Neuronal stem cell (in vitro differentiated cells): ENCODE results near the gene MYOC.
"Not testable (repeated sequence)": the region's sequence is repeated elsewhere in the genome, so short reads cannot be mapped to it uniquely, and the experiment has no call there.

Experiments used
- DNase-seq: peaks from one replicate; pipeline ENCODE4 v3.0.0-alpha.2; 2013; ENCODE audit warnings: low spot score
- H2AFZ ChIP-seq: one replicate; pipeline ENCODE4 v1.6.1; 2013; ENCODE audit warnings: mild to moderate bottlenecking, low read length, inconsistent platforms
- H2AK5ac ChIP-seq: 2 replicates; pipeline ENCODE4 v1.6.1; 2013; ENCODE audit warnings: low read depth, mild to moderate bottlenecking, inconsistent platforms, low read length, moderate library complexity, mixed read lengths
- H2BK120ac ChIP-seq: 2 replicates; pipeline ENCODE4 v1.6.1; 2013; ENCODE audit warnings: low read depth, mild to moderate bottlenecking, inconsistent platforms, low read length, moderate library complexity, mixed read lengths
- H2BK12ac ChIP-seq: one replicate; pipeline ENCODE4 v1.6.1; 2013; ENCODE audit warnings: low read length, inconsistent platforms
- H2BK15ac ChIP-seq: 2 replicates; pipeline ENCODE4 v1.6.1; 2013; ENCODE audit warnings: mild to moderate bottlenecking, low read length, inconsistent platforms, mixed read lengths
- H2BK5ac ChIP-seq: one replicate; pipeline ENCODE4 v1.6.1; 2013; ENCODE audit warnings: inconsistent platforms, mild to moderate bottlenecking, low read length, moderate library complexity
- H3K14ac ChIP-seq: one replicate; pipeline ENCODE4 v1.6.1; 2013; ENCODE audit warnings: low read length, inconsistent platforms
- H3K18ac ChIP-seq: 2 replicates; pipeline ENCODE4 v1.6.1; 2013; ENCODE audit warnings: low read length, inconsistent platforms
- H3K23ac ChIP-seq: 2 replicates; pipeline ENCODE4 v1.6.1; 2013; ENCODE audit warnings: low read depth, mild to moderate bottlenecking, mixed read lengths, low read length, inconsistent platforms; ENCODE audit not compliant: poor library complexity
- H3K27ac ChIP-seq: replicated peaks from 3 replicates; pipeline ENCODE4 v1.5.1; 2013; ENCODE audit warnings: low read length, inconsistent platforms
- H3K27me3 ChIP-seq, 3 experiments: 2 replicates each; pipeline ENCODE4 v1.6.1; 2013; ENCODE audit warnings: low read length in 3 of 3, mild to moderate bottlenecking in 2 of 3, inconsistent platforms in 1 of 3, low read depth in 1 of 3, mixed read lengths in 1 of 3, moderate library complexity in 1 of 3; ENCODE audit not compliant: control insufficient read depth in 3 of 3, insufficient read depth in 3 of 3
- H3K36me3 ChIP-seq, 2 donors: replicated peaks in 1 of 2; 2 replicates each; pipeline ENCODE4 v1.6.1; 2013; ENCODE audit warnings: low read length in 2 of 2; ENCODE audit not compliant: control insufficient read depth in 2 of 2, insufficient read depth in 2 of 2
- H3K4ac ChIP-seq: 2 replicates; pipeline ENCODE4 v1.6.1; 2013; ENCODE audit warnings: inconsistent platforms, mild to moderate bottlenecking, low read length, moderate library complexity
- H3K4me1 ChIP-seq, 2 donors: 1 replicate in 1 of 2; 2 replicates in 1 of 2; pipeline ENCODE4 v1.6.1; 2013; ENCODE audit warnings: low read length in 2 of 2, low read depth in 1 of 2; ENCODE audit not compliant: control insufficient read depth in 2 of 2, insufficient read depth in 1 of 2
- H3K4me2 ChIP-seq: one replicate; pipeline ENCODE4 v1.6.1; 2013; ENCODE audit warnings: mild to moderate bottlenecking, low read length, inconsistent platforms; ENCODE audit not compliant: insufficient read depth, poor library complexity, severe bottlenecking
- H3K4me3 ChIP-seq, 2 donors: 2 replicates each; pipeline ENCODE4 v1.5.1; 2013; ENCODE audit warnings: low read length in 2 of 2, mild to moderate bottlenecking in 2 of 2, inconsistent platforms in 1 of 2, moderate library complexity in 1 of 2
- H3K79me1 ChIP-seq: one replicate; pipeline ENCODE4 v1.6.1; 2013; ENCODE audit warnings: low read depth, mild to moderate bottlenecking, inconsistent platforms, low read length, moderate library complexity
- H3K9ac ChIP-seq: one replicate; pipeline ENCODE4 v1.6.1; 2013; ENCODE audit warnings: mild to moderate bottlenecking, low read depth, low read length, inconsistent platforms; ENCODE audit not compliant: poor library complexity
- H3K9me3 ChIP-seq, 2 donors: replicated peaks in 1 of 2; 2 replicates each; pipeline versions ENCODE3 to v1.6.1; 2013; ENCODE audit warnings: low read length in 2 of 2, mild to moderate bottlenecking in 2 of 2, inconsistent platforms in 1 of 2, low read depth in 1 of 2, mixed read lengths in 1 of 2, moderate library complexity in 1 of 2; ENCODE audit not compliant: control insufficient read depth in 2 of 2, insufficient read depth in 1 of 2
- H4K8ac ChIP-seq: one replicate; pipeline ENCODE4 v1.6.1; 2013; ENCODE audit warnings: low read depth, mild to moderate bottlenecking, inconsistent platforms, low read length, moderate library complexity
- H4K91ac ChIP-seq: one replicate; pipeline ENCODE4 v1.6.1; 2013; ENCODE audit warnings: low read length, low read depth, mild to moderate bottlenecking, inconsistent platforms; ENCODE audit not compliant: poor library complexity
- WGBS, 2 donors: extraction: QIAGEN DNeasy Blood & Tissue Kit; methylation state at CpG; one replicate each; pipeline ENCODE4 v1.1.7; 2013; ENCODE audit warnings: missing lambda C conversion rate in 2 of 2, mixed read lengths in 1 of 2; ENCODE audit not compliant: insufficient read length in 2 of 2, insufficient replicate concordance in 1 of 2; ENCODE audit errors: extremely low coverage in 2 of 2; 5-methylcytosine and 5-hydroxymethylcytosine counted together

MYOC gene

GRCh38 chr1:171615122-171615906, 37.2 kb downstream of the MYOC start:
- DNase-seq, H3K9ac ChIP-seq, H3K9me3 ChIP-seq: not testable (repeated sequence)

DNA sequence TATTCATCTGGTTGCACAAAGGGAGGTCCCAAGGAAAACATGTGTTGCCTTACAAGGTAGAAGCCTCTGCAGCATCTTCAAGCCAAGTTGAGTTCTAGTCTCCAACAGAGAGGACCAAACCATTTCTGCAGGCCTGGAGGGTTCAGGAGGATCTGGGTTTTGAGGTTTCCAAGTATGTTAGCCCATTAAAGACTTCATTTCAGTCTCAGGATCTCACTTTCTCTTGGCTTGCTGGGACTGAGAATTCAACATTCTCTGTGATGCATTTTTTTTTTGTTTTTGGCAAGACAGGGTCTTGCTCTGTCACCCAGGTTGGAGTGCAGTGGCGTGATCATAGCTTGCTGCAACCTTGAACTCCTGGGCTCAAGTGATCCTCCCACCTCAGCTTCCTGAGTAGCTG, 39.2 kb downstream of the MYOC start:
- Histone ChIP-seq H4K91ac (no peak overlapping the region), H4K8ac (no peak overlapping the region), H3K27me3 (no peaks in the 10 kb centered on the region), H3K4me3 (no peak overlapping the region), H3K9ac (no peak overlapping the region), H3K27ac (no peak overlapping the region), H3K23ac (no peak overlapping the region), H2BK120ac (no peak overlapping the region), H2BK5ac (no peak overlapping the region), H2AK5ac (no peak overlapping the region), H3K79me1 (no peaks in the 10 kb centered on the region), H3K4me2 (no peak overlapping the region), H3K36me3 (no peaks in the 10 kb centered on the region), H2BK15ac (no peak overlapping the region), H3K14ac (no peak overlapping the region), H3K9me3 (no peaks in the 10 kb centered on the region), H2AFZ (no peak overlapping the region), H3K18ac (no peak overlapping the region), H3K4ac (no peak overlapping the region), H2BK12ac (no peak overlapping the region), H3K4me1 (no peaks in the 10 kb centered on the region)
- DNase-seq, result no peak
- WGBS, 2 donors, result no CpG with 5 or more reads among the region's 1 CpG

More at GRCh38 chr1:171615122-171615906, 37.2 kb downstream of the MYOC start:
- not testable (repeated sequence) for H2AK5ac ChIP-seq, H2BK12ac ChIP-seq, H4K91ac ChIP-seq, H3K4ac ChIP-seq, H3K4me3 ChIP-seq, H2AFZ ChIP-seq, H2BK5ac ChIP-seq, H3K4me2 ChIP-seq, H3K18ac ChIP-seq, H2BK15ac ChIP-seq, H3K27ac ChIP-seq, H3K23ac ChIP-seq, H3K79me1 ChIP-seq, H2BK120ac ChIP-seq, H4K8ac ChIP-seq, H3K14ac ChIP-seq, H3K4me1 ChIP-seq, H3K27me3 ChIP-seq, H3K36me3 ChIP-seq
- no CpG with 5 or more reads among the region's 14 CpGs for WGBS, 2 donors

DNA sequence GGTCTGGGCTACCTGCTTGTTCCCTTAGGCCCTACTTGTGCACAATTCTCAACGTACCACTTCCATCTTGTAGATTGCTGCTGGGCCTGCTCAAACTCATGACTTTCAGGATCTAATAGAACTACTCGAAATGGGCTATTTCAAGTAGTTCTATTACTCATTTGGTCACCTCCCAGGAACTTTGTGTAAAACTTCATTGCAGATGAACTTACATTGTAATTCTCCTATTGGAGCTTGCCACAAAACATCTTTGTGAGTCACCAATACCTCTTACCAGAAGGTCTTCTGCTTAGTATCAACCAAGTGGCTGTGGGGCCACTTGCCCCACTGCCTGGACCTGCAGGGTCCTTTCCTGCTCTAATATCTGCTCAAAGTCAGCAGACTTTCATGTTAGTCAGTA, 41.2 kb downstream of the MYOC start:
- Histone ChIP-seq H4K8ac (no peak overlapping the region), H3K79me1 (no peaks in the 10 kb centered on the region), H2AFZ (no peak overlapping the region), H3K36me3 (no peaks in the 10 kb centered on the region), H2BK12ac (no peak overlapping the region), H3K23ac (no peak overlapping the region), H3K4me3 (no peak overlapping the region), H2AK5ac (no peak overlapping the region), H3K14ac (no peak overlapping the region), H4K91ac (no peak overlapping the region), H3K4me2 (no peak overlapping the region), H2BK120ac (no peak overlapping the region), H3K4ac (no peak overlapping the region), H3K4me1 (no peaks in the 10 kb centered on the region), H3K9me3 (no peaks in the 10 kb centered on the region), H3K18ac (no peak overlapping the region), H3K9ac (no peak overlapping the region), H2BK5ac (no peak overlapping the region), H3K27ac (no peak overlapping the region), H3K27me3 (no peaks in the 10 kb centered on the region), H2BK15ac (no peak overlapping the region)
- no CpG with 5 or more reads among the region's 2 CpGs for WGBS, 2 donors
- no peak for DNase-seq

- Histone ChIP-seq H3K4me3 (no peak overlapping the region), H3K4me2 (no peak overlapping the region), H4K8ac (no peak overlapping the region), H2BK12ac (no peak overlapping the region), H2BK5ac (no peak overlapping the region), H3K27ac (no peak overlapping the region), H3K23ac (no peak overlapping the region), H3K14ac (no peak overlapping the region), H3K9me3 (no peaks in the 10 kb centered on the region), H2BK120ac (no peak overlapping the region), H3K36me3 (no peaks in the 10 kb centered on the region), H4K91ac (peak overlapping the region; percentile 74), H3K4ac (no peak overlapping the region), H2BK15ac (no peak overlapping the region), H2AFZ (no peak overlapping the region), H2AK5ac (no peak overlapping the region), H3K18ac (no peak overlapping the region), H3K79me1 (no peaks in the 10 kb centered on the region), H3K9ac (no peak overlapping the region), H3K27me3 (no peaks in the 10 kb centered on the region), H3K4me1 (no peaks in the 10 kb centered on the region)
- DNase-seq, result no peak
- no CpG with 5 or more reads among the region's 2 CpGs for WGBS, 2 donors
Measured at GRCh38 chr1:171610385-171610784, 42.1 kb downstream of the MYOC start.
